GM23338 (cell line): ENCODE measurements around the gene ZNF526. TPM values are rescaled to one million over a fixed set of nuclear protein-coding genes. Genes with fewer than 3 reads are reported as not detected.

ENCODE experiments used
- ATAC-seq: fragments of 200-7000 bp; cut with Tn5 transposase; 3 replicates; pipeline ENCODE4 v1.9.1; 2020
- DNase-seq: peaks from one replicate; pipeline ENCODE4 v3.0.0-alpha.2; 2015; ENCODE audit warnings: low spot score
- H2AFZ ChIP-seq: fragments of 200-600 bp; sonication (generic); 2 replicates; pipeline ENCODE4 v1.8.0; 2016; ENCODE audit warnings: antibody characterized with exemption, mild to moderate bottlenecking, moderate library complexity
- H3F3A ChIP-seq: fragments of 200-600 bp; sonication (generic); replicated peaks from 2 replicates; pipeline ENCODE4 v1.8.0; 2017; ENCODE audit warnings: antibody characterized with exemption, mixed run types, low read depth
- H3K27ac ChIP-seq: fragments of 200-600 bp; sonication (generic); 2 replicates; pipeline ENCODE4 v1.6.1; 2016; ENCODE audit warnings: low read depth
- H3K27me3 ChIP-seq: fragments of 200-600 bp; sonication (generic); 2 replicates; pipeline ENCODE4 v1.8.0; 2016; ENCODE audit warnings: mild to moderate bottlenecking, mixed run types, moderate library complexity; ENCODE audit not compliant: insufficient read depth
- H3K36me3 ChIP-seq: fragments of 200-600 bp; sonication (generic); 2 replicates; pipeline ENCODE4 v1.8.0; 2016; ENCODE audit warnings: mild to moderate bottlenecking; ENCODE audit not compliant: insufficient read depth
- H3K4me1 ChIP-seq: fragments of 200-600 bp; sonication (generic); 2 replicates; pipeline ENCODE4 v1.8.0; 2016; ENCODE audit warnings: mild to moderate bottlenecking, moderate library complexity; ENCODE audit not compliant: insufficient read depth
- H3K4me2 ChIP-seq: fragments of 200-600 bp; sonication (generic); 2 replicates; pipeline ENCODE4 v1.7.1; 2017; ENCODE audit warnings: mixed run types
- H3K4me3 ChIP-seq: fragments of 200-600 bp; sonication (generic); 2 replicates; pipeline ENCODE4 v1.6.1; 2016; ENCODE audit warnings: mixed run types
- H3K79me2 ChIP-seq: fragments of 200-600 bp; sonication (generic); replicated peaks from 2 replicates; pipeline ENCODE4 v1.8.0; 2017; ENCODE audit warnings: mild to moderate bottlenecking; ENCODE audit not compliant: insufficient read depth
- H3K9me2 ChIP-seq: fragments of 200-600 bp; sonication (generic); 2 replicates; pipeline ENCODE4 v1.8.0; 2017; ENCODE audit not compliant: insufficient read depth
- H4K20me1 ChIP-seq: fragments of 200-600 bp; sonication (generic); replicated peaks from 2 replicates; pipeline ENCODE4 v1.8.0; 2017; ENCODE audit warnings: mild to moderate bottlenecking; ENCODE audit not compliant: insufficient read depth
- H3K27ac Mint-ChIP-seq: 2 replicates; pipeline ENCODE4 v1.8.0; 2020; ENCODE audit warnings: inconsistent platforms, mild to moderate bottlenecking, moderate library complexity, mixed read lengths
- H3K27me3 Mint-ChIP-seq: 3 replicates; pipeline ENCODE4 v1.8.0; 2022; ENCODE audit warnings: low read depth, mild to moderate bottlenecking, moderate library complexity, mixed read lengths, inconsistent platforms; ENCODE audit not compliant: insufficient read depth, poor library complexity
- H3K36me3 Mint-ChIP-seq: 3 replicates; pipeline ENCODE4 v1.8.0; 2021; ENCODE audit warnings: low read depth, mild to moderate bottlenecking, inconsistent platforms, moderate library complexity, mixed read lengths
- H3K4me1 Mint-ChIP-seq: 3 replicates; pipeline ENCODE4 v1.8.0; 2020; ENCODE audit warnings: mild to moderate bottlenecking, inconsistent platforms, mixed read lengths
- H3K4me3 Mint-ChIP-seq: 3 replicates; pipeline ENCODE4 v1.8.0; 2021; ENCODE audit warnings: moderate library complexity, mild to moderate bottlenecking, inconsistent platforms, mixed read lengths
- H3K9me3 Mint-ChIP-seq: 3 replicates; pipeline ENCODE4 v1.8.0; 2020; ENCODE audit warnings: moderate library complexity, mild to moderate bottlenecking, inconsistent platforms, mixed read lengths
- EZH2 ChIP-seq: fragments of 200-600 bp; sonication (generic); IDR thresholded peaks from one replicate; pipeline ENCODE4 v1.8.0; 2017; ENCODE audit warnings: antibody characterized with exemption, mild to moderate bottlenecking, low read depth; ENCODE audit not compliant: unreplicated experiment
- EZH2phosphoT487 ChIP-seq: fragments of 200-600 bp; sonication (generic); IDR thresholded peaks from one replicate; pipeline ENCODE4 v1.8.1; 2018; ENCODE audit warnings: antibody characterized with exemption; ENCODE audit not compliant: unreplicated experiment
- POLR2AphosphoS5 ChIP-seq: IDR thresholded peaks from 2 replicates; pipeline ENCODE4 v1.6.1; 2016; ENCODE audit warnings: antibody characterized with exemption, low read depth
- STAT1 ChIP-seq: IDR thresholded peaks from one replicate; pipeline ENCODE4 v1.6.1; 2016; ENCODE audit warnings: antibody characterized with exemption; ENCODE audit not compliant: unreplicated experiment
- ZNF114 ChIP-seq: fragments of 250-450 bp; sonication (Bioruptor Pico); IDR thresholded peaks from 2 replicates; pipeline ENCODE4 v1.5.0; 2020; ENCODE audit warnings: mild to moderate bottlenecking, moderate library complexity
- ZNF331 ChIP-seq: fragments of 250-450 bp; sonication (Bioruptor Pico); IDR thresholded peaks from 2 replicates; pipeline ENCODE4 v1.5.0; 2020; ENCODE audit warnings: low read depth, mild to moderate bottlenecking, moderate library complexity
- polyA plus RNA-seq: library from polyadenylated mRNA; unstranded; fragments of >200 nt; fragmentation: Nextera tagmentation; extraction: Ambion mirVana; gene quantifications from 2 replicates; pipeline ENCODE4 v1.2.1, GENCODE V29; 2016
- total RNA-seq: library from RNA; depleted of rRNA; stranded (reverse); fragments of >200 nt; shearing (Covaris generic); gene quantifications from 2 replicates; pipeline ENCODE4 v1.2.3, GENCODE V29; 2014
- TF ChIP-seq, protein P1 (sequence below): IDR thresholded peaks from one replicate; pipeline ENCODE4 v1.6.1; 2018; ENCODE audit warnings: antibody characterized with exemption; ENCODE audit not compliant: unreplicated experiment
- TF ChIP-seq, protein P2 (sequence below): IDR thresholded peaks from 2 replicates; pipeline ENCODE4 v1.6.1; 2016; ENCODE audit warnings: antibody characterized with exemption
- TF ChIP-seq, protein P3 (sequence below), 2 experiments: fragments of 200-600 bp in 1 of 2; sonication (generic) in 1 of 2; conservative IDR thresholded peaks; 2 replicates each; pipeline versions ENCODE4 v1.5.1 to v1.6.1; 2016 to 2017; ENCODE audit warnings: antibody characterized with exemption in 2 of 2, low read depth in 2 of 2, mild to moderate bottlenecking in 2 of 2, moderate library complexity in 1 of 2

ZNF526 gene
- total and polyA plus RNA-seq, 2 experiments from 2014 or later = 4.7 to 13.3 TPM

DNA sequence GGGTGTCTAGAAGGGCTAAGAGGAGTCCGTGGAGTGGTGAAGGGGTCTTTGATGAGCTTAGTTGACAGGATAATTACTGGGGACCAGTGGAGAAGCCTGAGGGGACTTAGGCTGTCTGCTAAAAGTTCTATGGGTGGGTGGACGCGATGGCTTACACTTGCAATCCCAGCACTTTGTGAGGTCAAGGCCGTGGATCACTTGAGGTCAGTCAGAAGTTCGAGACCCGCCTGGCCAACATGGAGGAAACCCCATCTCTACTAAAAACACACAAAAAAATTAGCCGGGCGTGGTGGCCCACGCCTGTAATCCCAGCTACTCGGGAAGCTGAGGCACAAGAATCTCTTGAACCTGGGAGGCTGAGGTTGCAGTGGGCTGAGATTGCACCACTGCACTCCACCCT, 25.1 kb downstream of the ZNF526 start:
- peaks cover 16% of the 10 kb centered on the region; the same call in 1 of the 2 replicates for H4K20me1 ChIP-seq
- Mint-ChIP-seq H3K27me3 (peaks cover 18% of the 10 kb centered on the region), H3K4me3 (peak overlapping the region; percentile 91; the same call in 1 of the 3 replicates), H3K4me1 (peaks cover 29% of the 10 kb centered on the region), H3K27ac (0 out of 2 replicates have a peak overlapping the region, but pooled peaks have one; percentile 67), H3K9me3 (no peaks in the 10 kb centered on the region; the same call in 2 of the 3 replicates), H3K36me3 (peaks cover 11% of the 10 kb centered on the region)
- H3K4me1 ChIP-seq = peaks cover 31% of the 10 kb centered on the region
- no peaks in the 10 kb centered on the region for H3K9me2 ChIP-seq
- no peaks in the 10 kb centered on the region for H3K36me3 ChIP-seq
- no peak overlapping the region for H3K27ac ChIP-seq
- H3K27me3 ChIP-seq = no peaks in the 10 kb centered on the region
- peaks cover 18% of the 10 kb centered on the region for H3F3A ChIP-seq
- DNase-seq (no peak), ATAC-seq (no peak)
- TF ChIP-seq, protein P1, sequence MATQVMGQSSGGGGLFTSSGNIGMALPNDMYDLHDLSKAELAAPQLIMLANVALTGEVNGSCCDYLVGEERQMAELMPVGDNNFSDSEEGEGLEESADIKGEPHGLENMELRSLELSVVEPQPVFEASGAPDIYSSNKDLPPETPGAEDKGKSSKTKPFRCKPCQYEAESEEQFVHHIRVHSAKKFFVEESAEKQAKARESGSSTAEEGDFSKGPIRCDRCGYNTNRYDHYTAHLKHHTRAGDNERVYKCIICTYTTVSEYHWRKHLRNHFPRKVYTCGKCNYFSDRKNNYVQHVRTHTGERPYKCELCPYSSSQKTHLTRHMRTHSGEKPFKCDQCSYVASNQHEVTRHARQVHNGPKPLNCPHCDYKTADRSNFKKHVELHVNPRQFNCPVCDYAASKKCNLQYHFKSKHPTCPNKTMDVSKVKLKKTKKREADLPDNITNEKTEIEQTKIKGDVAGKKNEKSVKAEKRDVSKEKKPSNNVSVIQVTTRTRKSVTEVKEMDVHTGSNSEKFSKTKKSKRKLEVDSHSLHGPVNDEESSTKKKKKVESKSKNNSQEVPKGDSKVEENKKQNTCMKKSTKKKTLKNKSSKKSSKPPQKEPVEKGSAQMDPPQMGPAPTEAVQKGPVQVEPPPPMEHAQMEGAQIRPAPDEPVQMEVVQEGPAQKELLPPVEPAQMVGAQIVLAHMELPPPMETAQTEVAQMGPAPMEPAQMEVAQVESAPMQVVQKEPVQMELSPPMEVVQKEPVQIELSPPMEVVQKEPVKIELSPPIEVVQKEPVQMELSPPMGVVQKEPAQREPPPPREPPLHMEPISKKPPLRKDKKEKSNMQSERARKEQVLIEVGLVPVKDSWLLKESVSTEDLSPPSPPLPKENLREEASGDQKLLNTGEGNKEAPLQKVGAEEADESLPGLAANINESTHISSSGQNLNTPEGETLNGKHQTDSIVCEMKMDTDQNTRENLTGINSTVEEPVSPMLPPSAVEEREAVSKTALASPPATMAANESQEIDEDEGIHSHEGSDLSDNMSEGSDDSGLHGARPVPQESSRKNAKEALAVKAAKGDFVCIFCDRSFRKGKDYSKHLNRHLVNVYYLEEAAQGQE = no peak
- TF ChIP-seq EZH2phosphoT487 (no peak), EZH2 (no peak)
- H2AFZ ChIP-seq = no peak overlapping the region
- peaks cover 24% of the 10 kb centered on the region for H3K79me2 ChIP-seq
- H3K4me3 ChIP-seq = peak overlapping the region; percentile 50; the same call in 1 of the 2 replicates
- H3K4me2 ChIP-seq = 0 out of 2 replicates have a peak overlapping the region, but pooled peaks have one; percentile 3

DNA sequence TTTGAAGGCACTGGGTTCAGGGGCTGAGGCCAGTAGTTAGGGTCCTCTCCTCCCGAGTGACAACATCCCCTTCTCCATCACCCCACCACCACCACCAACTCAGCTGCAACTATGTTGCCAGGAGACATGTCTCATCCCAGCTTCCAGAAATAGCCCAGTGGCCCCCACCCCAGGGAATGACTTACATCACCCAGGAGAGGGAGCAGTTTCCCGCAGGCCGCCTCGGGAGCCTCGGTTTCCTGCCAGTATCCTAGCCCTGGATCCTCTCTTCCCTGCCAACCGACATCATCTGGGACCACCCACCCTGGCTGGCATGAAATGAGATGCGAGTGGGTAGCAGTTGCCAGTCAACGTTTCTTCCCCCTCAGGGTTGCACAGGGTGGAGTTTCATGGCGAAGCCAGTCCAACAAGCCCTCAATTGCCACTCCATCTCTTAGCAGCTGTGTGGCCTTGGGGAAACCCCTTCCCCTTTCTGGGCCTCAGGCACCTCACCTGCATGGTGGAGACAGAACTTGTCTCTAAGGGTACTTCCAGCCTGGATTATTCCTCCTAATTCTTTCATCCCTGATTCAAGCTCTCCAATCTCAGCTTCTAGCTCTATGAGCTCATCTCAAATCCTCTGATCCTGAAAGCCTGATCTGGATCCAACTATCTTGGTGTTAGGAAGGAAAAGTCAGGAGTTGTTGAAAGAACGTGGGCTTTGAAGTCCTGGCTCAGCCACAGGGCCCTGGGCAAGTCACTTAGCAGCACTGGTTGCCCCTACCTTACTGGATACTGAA, 26.2 kb downstream of the ZNF526 start:
- Histone ChIP-seq H3K27ac (peak overlapping the region; percentile 59; the same call in 1 of the 2 replicates), H3K4me2 (peak overlapping the region; percentile 38; the same call in 1 of the 2 replicates), H3K27me3 (no peaks in the 10 kb centered on the region), H3K79me2 (peaks cover 22% of the 10 kb centered on the region), H3K4me1 (peaks cover 37% of the 10 kb centered on the region), H3F3A (peaks cover 13% of the 10 kb centered on the region), H2AFZ (no peak overlapping the region), H3K36me3 (no peaks in the 10 kb centered on the region), H3K9me2 (no peaks in the 10 kb centered on the region), H4K20me1 (peaks cover 5% of the 10 kb centered on the region; the same call in 1 of the 2 replicates), H3K4me3 (no peak overlapping the region)
- DNase-seq (peak; percentile 88), ATAC-seq (peak; percentile 0; the same call in 2 of the 3 replicates)
- Mint-ChIP-seq H3K4me1 (peaks cover 34% of the 10 kb centered on the region), H3K27me3 (peaks cover 18% of the 10 kb centered on the region), H3K9me3 (no peaks in the 10 kb centered on the region; the same call in 2 of the 3 replicates), H3K36me3 (peaks cover 6% of the 10 kb centered on the region; the same call in 1 of the 3 replicates), H3K27ac (no peak overlapping the region), H3K4me3 (no peak overlapping the region)
- TF ChIP-seq POLR2AphosphoS5 (peak; percentile 46), STAT1 (no peak), ZNF331 (no peak), EZH2 (no peak), ZNF114 (CRISPR knock-in tag) (no peak)
- TF ChIP-seq, protein P1 = no peak
- TF ChIP-seq, protein P2, sequence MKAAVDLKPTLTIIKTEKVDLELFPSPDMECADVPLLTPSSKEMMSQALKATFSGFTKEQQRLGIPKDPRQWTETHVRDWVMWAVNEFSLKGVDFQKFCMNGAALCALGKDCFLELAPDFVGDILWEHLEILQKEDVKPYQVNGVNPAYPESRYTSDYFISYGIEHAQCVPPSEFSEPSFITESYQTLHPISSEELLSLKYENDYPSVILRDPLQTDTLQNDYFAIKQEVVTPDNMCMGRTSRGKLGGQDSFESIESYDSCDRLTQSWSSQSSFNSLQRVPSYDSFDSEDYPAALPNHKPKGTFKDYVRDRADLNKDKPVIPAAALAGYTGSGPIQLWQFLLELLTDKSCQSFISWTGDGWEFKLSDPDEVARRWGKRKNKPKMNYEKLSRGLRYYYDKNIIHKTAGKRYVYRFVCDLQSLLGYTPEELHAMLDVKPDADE = no peak
- TF ChIP-seq, protein P3, sequence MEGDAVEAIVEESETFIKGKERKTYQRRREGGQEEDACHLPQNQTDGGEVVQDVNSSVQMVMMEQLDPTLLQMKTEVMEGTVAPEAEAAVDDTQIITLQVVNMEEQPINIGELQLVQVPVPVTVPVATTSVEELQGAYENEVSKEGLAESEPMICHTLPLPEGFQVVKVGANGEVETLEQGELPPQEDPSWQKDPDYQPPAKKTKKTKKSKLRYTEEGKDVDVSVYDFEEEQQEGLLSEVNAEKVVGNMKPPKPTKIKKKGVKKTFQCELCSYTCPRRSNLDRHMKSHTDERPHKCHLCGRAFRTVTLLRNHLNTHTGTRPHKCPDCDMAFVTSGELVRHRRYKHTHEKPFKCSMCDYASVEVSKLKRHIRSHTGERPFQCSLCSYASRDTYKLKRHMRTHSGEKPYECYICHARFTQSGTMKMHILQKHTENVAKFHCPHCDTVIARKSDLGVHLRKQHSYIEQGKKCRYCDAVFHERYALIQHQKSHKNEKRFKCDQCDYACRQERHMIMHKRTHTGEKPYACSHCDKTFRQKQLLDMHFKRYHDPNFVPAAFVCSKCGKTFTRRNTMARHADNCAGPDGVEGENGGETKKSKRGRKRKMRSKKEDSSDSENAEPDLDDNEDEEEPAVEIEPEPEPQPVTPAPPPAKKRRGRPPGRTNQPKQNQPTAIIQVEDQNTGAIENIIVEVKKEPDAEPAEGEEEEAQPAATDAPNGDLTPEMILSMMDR (conservative IDR thresholded peaks at IDR 0.05; ENCODE audit: low read depth in 2 of 2) = peak; percentile 60 to 84
